Bronchial epithelial cell (primary cell): Measurements from ENCODE around the gene ADAMTSL2. TPM values are rescaled to one million over a fixed set of nuclear protein-coding genes. Genes with fewer than 3 reads are reported as not detected.

Source experiments
- DNase-seq: peaks from one replicate; pipeline ENCODE4 v3.0.0-alpha.2; 2010; ENCODE audit warnings: low read depth
- FAIRE-seq: peaks from 2 replicates; lab custom pipeline; 2011; peaks lifted over from hg19 to GRCh38; lab: Jason Lieb, UNC
- H3K27me3 ChIP-seq: 2 replicates; pipeline ENCODE4 v1.5.1; 2011; ENCODE audit warnings: low read length; ENCODE audit not compliant: control insufficient read depth, insufficient read depth
- H3K36me3 ChIP-seq: 2 replicates; pipeline ENCODE4 v1.5.1; 2011; ENCODE audit warnings: low read length; ENCODE audit not compliant: control insufficient read depth, insufficient read depth
- H3K4me3 ChIP-seq: 2 replicates; pipeline ENCODE4 v1.5.1; 2011; ENCODE audit warnings: mild to moderate bottlenecking, low read depth, low read length, control low read depth
- CTCF ChIP-seq: IDR thresholded peaks from 2 replicates; pipeline ENCODE4 v1.5.1; 2011; ENCODE audit warnings: mild to moderate bottlenecking, moderate library complexity, low read length, control low read depth, inconsistent platforms; ENCODE audit not compliant: insufficient read depth, severe bottlenecking
- total RNA-seq: library from RNA; depleted of rRNA; stranded (reverse); fragments of >200 nt; gene quantifications from 2 replicates; pipeline ENCODE4 v1.2.1, GENCODE V29; 2014

Gene ADAMTSL2
- total RNA-seq, 1 donor from 2014 or later, result not detected

- no peaks in the 10 kb centered on the region for H3K36me3 ChIP-seq
- FAIRE-seq, result no peak
- H3K27me3 ChIP-seq, result peaks cover 1% of the 10 kb centered on the region
- no peak for DNase-seq
- H3K4me3 ChIP-seq, result no peak overlapping the region
- TF ChIP-seq CTCF, result no peak
These were observed 18.1 kb upstream of the ADAMTSL2 start for GRCh38 chr9:133516256-133516960.

GRCh38 chr9:133516961-133517350, 17.5 kb upstream of the ADAMTSL2 start:
- H3K36me3 ChIP-seq, result no peaks in the 10 kb centered on the region
- H3K4me3 ChIP-seq, result no peak overlapping the region
- DNase-seq (no peak), FAIRE-seq (no peak)
- peaks cover 3% of the 10 kb centered on the region for H3K27me3 ChIP-seq
- TF ChIP-seq CTCF, result no peak

GRCh38 chr9:133517711-133518110, 16.8 kb upstream of the ADAMTSL2 start:
- no peak for TF ChIP-seq CTCF
- FAIRE-seq (no peak), DNase-seq (no peak)
- no peak overlapping the region for H3K4me3 ChIP-seq
- H3K36me3 ChIP-seq, result no peaks in the 10 kb centered on the region
- H3K27me3 ChIP-seq, result peaks cover 3% of the 10 kb centered on the region

GRCh38 chr9:133518200-133518599, 16.3 kb upstream of the ADAMTSL2 start:
- H3K27me3 ChIP-seq, result peaks cover 3% of the 10 kb centered on the region
- no peaks in the 10 kb centered on the region for H3K36me3 ChIP-seq
- FAIRE-seq, result no peak
- DNase-seq, result no peak
- TF ChIP-seq CTCF, result no peak
- no peak overlapping the region for H3K4me3 ChIP-seq

- DNase-seq (no peak), FAIRE-seq (no peak)
- Histone ChIP-seq H3K27me3 (peaks cover 6% of the 10 kb centered on the region), H3K4me3 (no peak overlapping the region), H3K36me3 (no peaks in the 10 kb centered on the region)
- no peak for TF ChIP-seq CTCF
These were observed 15.6 kb upstream of the ADAMTSL2 start for GRCh38 chr9:133518706-133519449.
